NK-92 (cell line): ENCODE results near the gene POLN.

Experiments used
- DNase-seq: peaks from one replicate; lab custom pipeline; 2025; ENCODE audit not compliant: unreplicated experiment; lab: John Stamatoyannopoulos, UW

The POLN gene

GRCh38 chr4:2264481-2265041 lies 22.6 kb upstream of the POLN start:
- no peak for DNase-seq

GRCh38 chr4:2263926-2264321 lies 22.0 kb upstream of the POLN start:
- DNase-seq = no peak

- DNase-seq = no peak
Measured at GRCh38 chr4:2262944-2263250, 21.0 kb upstream of the POLN start.

- peak; percentile 86 for DNase-seq
Measured at GRCh38 chr4:2262145-2262943, 20.4 kb upstream of the POLN start.

- DNase-seq = no peak
Measured at GRCh38 chr4:2261853-2262144, 19.9 kb upstream of the POLN start, which contains the start of gene MXD4. TSS of gene MXD4 (minus strand) at chr4:2262109. CDS start at chr4:2261980, 129 bp downstream.

- no peak for DNase-seq
Measured at GRCh38 chr4:2261110-2261852, 19.4 kb upstream of the POLN start.

GRCh38 chr4:2260344-2261109 lies 18.6 kb upstream of the POLN start:
- no peak for DNase-seq

GRCh38 chr4:2259541-2260343 lies 17.8 kb upstream of the POLN start:
- no peak for DNase-seq

GRCh38 chr4:2259036-2259540 lies 17.2 kb upstream of the POLN start:
- DNase-seq = no peak

- no peak for DNase-seq
Measured at GRCh38 chr4:2258091-2259035, 16.4 kb upstream of the POLN start.

GRCh38 chr4:2257361-2258081 lies 15.6 kb upstream of the POLN start:
- DNase-seq = no peak

GRCh38 chr4:2256781-2257191 lies 14.9 kb upstream of the POLN start:
- no peak for DNase-seq

GRCh38 chr4:2256156-2256731 lies 14.3 kb upstream of the POLN start:
- no peak for DNase-seq

GRCh38 chr4:2255501-2256155 lies 13.7 kb upstream of the POLN start:
- DNase-seq = no peak

- DNase-seq = no peak
Measured at GRCh38 chr4:2254665-2255500, 13.0 kb upstream of the POLN start.

GRCh38 chr4:2253160-2254084 lies 11.5 kb upstream of the POLN start:
- DNase-seq = no peak
